Epithelial cell of esophagus (primary cell): ENCODE data around the gene ZNF407.

Source experiments
- DNase-seq: peaks from one replicate; pipeline ENCODE4 v3.0.0; 2010; ENCODE audit warnings: low read depth
- H3K4me3 ChIP-seq: 2 replicates; pipeline ENCODE4 v1.5.1; 2011; ENCODE audit warnings: mild to moderate bottlenecking, low read length, control low read depth
- TF ChIP-seq, protein P1 (sequence below): IDR thresholded peaks from 2 replicates; pipeline ENCODE4 v1.5.1; 2011; ENCODE audit warnings: low read depth, mild to moderate bottlenecking, low read length, control low read depth, inconsistent platforms; ENCODE audit not compliant: insufficient read depth; ENCODE audit errors: missing control alignments

The ZNF407 gene

DNA sequence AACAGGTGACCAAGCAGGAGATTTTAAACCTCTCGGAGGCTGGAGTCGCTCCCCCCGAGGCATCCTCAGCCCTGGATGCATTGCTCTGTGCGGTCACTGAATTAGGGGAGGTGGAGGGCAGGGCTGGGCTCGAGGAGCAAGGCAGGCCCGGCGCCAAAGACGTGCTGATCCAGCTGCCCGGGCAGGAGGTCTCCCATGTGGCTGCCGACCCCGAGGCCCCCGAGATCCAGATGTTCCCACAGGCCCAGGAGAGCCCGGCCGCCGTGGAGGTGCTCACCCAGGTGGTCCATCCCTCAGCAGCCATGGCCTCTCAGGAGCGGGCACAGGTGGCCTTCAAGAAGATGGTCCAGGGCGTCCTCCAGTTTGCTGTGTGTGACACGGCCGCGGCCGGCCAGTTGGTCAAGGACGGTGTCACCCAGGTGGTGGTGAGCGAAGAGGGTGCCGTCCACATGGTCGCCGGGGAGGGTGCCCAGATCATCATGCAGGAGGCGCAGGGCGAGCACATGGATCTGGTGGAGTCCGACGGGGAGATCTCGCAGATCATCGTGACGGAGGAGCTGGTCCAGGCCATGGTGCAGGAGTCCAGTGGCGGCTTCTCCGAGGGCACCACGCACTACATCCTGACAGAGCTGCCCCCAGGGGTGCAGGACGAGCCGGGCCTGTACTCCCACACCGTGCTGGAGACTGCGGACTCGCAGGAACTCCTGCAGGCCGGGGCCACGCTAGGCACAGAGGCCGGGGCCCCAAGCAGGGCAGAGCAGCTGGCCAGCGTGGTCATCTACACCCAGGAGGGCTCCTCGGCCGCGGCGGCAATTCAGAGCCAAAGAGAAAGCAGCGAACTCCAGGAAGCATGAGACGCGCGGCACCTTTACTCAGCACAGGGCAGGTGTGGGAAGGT lies 466.2 kb downstream of the ZNF407 start:
- H3K4me3 ChIP-seq: no peak overlapping the region
- DNase-seq: no peak

DNA sequence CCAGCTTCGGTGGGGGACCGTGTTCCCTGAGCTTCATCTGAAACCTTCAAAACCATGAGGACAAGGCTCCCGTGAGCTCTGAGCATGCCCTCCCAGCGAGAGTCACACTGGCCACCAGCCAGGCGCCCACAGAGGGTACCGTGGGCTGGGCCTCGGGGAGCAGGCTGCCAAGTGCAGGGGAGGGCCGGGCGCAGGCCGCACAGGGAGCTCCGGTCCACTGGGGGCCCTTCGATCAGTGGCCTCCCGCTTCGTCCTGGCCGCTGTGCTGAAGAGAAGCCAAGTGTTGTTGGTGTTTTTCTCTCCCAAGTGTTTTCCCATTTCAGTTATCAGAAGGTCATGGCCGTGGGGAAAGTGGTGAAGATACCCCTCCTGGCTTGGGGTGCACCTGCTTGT lies 466.8 kb downstream of the ZNF407 start:
- TF ChIP-seq, protein P1, sequence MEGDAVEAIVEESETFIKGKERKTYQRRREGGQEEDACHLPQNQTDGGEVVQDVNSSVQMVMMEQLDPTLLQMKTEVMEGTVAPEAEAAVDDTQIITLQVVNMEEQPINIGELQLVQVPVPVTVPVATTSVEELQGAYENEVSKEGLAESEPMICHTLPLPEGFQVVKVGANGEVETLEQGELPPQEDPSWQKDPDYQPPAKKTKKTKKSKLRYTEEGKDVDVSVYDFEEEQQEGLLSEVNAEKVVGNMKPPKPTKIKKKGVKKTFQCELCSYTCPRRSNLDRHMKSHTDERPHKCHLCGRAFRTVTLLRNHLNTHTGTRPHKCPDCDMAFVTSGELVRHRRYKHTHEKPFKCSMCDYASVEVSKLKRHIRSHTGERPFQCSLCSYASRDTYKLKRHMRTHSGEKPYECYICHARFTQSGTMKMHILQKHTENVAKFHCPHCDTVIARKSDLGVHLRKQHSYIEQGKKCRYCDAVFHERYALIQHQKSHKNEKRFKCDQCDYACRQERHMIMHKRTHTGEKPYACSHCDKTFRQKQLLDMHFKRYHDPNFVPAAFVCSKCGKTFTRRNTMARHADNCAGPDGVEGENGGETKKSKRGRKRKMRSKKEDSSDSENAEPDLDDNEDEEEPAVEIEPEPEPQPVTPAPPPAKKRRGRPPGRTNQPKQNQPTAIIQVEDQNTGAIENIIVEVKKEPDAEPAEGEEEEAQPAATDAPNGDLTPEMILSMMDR: no peak
- DNase-seq: no peak

More for the DNA sequence above, 466.2 kb downstream of the ZNF407 start:
- TF ChIP-seq, protein P1: no peak

DNA sequence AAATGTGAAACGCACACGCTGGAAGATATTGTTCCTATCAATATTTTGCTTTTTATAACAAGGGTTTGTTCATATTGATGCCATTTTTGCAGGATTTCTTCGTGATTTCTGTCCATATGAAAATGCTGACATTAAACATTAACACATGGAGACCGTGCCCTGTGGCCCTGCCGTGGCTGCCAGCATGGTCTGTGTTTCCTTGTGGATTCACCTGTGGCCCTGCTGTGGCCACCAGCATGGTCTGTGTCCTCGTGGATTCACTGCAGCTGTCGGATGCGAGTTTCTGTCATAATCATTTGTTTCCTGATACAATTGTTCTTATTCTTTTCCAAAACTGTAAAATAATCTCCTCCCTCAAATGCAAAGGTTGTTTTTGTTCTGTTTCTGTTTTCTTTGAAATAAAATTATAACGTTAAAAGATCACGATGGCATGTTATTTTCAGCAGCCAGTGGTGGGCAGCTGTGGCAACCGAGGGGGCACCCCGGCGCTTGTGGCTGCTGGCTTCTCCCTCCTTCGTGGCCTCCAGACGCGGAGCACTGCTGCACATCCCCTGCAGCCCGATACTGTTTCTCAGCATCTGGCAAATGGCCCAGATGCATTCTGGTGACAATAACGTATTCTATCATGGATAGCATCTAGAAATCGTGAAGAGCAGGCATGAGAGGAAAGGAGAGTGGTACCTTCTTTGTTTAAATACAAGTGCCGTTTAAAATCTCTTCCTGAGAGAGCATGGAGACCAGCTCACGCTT lies 467.8 kb downstream of the ZNF407 start:
- TF ChIP-seq, protein P1: no peak
- DNase-seq: no peak
- no peak overlapping the region for H3K4me3 ChIP-seq

More for the DNA sequence above, 466.8 kb downstream of the ZNF407 start:
- H3K4me3 ChIP-seq: no peak overlapping the region

DNA sequence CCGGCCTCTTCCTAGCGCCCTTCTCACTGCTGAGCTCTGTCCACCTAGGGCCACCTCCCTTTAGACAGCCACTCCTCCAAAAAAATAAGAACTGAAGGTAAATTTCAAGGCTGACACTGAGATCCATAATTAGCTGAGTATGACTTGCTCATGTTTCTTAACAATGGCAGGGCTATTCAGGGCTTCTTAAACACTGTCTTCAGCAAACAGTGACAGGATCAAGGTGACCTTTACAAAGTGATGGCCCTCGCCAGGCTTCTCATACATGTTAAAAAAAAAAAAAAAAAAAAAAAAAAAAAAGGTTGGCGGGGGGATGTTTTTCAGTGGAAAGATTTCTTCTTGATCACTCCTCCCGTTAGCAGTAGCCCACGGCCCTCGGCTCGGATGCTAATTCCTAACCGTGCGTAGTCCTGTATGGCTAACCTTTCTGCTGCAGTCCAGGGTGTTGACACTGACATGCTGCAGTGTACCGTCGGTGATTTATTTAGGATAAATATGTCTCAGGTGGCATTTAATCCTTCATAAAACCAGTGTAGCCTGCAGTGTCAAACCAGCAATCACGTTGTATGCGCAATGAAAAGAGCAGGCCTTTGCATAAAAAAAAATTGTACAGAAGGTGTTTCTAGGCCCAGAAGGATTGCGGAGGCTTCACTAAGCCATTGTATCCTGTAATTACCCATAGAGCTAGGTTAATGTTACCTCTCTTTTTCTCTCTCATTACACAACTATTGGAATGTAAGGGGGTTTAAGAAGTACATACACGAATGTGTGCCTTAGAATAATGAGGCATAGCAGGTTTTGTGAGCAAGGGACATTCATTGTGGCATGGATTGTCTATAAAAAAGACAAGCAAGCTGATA lies 468.6 kb downstream of the ZNF407 start:
- TF ChIP-seq, protein P1: no peak
- H3K4me3 ChIP-seq: no peak overlapping the region
- DNase-seq: no peak

DNA sequence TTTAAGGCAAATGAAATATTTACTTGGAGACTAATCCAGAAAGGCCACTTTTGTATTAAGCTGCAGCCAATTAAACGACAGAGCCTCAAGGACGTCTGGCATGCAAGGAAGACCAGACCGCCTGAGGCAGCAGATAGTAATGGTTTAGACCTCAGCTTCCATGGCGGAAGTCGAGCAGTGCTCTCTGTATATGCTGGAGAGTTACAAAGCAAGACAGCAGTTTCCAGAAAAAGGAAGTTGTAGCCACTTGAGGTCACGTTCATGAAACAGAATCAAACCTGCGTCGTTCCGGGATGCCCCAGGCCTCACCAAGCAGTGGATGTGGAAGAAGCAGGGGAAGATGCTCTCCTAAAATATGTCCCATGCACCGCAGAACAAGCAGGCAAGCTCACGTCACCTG lies 469.3 kb downstream of the ZNF407 start:
- no peak for DNase-seq
- TF ChIP-seq, protein P1: no peak

DNA sequence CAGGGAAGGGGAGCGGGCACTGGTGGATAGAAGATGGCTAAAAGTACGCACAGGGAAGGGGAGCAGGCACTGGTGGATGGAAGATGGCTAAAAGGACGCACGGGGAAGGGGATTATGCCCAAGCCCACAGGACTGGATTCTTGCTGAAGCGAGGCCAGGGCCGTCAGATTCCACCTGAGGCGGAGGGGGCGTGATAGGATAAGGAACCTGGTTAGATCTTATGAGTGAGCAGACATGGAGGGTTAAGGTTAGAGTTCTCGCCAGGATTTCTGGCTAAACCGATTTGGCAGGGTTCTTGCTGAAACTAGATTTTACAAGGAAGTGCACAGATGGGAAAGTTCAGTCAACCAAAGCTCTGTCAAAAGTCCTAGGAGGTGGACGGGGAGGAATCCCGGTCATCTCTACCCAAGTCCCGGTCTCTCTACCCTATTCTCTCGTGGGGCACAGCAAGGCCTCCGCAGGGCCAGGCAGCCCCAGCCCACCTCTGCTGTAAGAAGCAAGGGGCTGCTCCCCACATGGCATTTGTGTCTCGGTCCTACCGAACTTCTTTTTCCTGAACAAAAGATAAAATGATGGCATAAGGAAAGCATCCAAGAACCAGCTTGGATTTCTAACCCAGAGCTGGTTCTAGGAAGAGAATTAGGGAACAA lies 470.5 kb downstream of the ZNF407 start:
- H3K4me3 ChIP-seq: no peak overlapping the region
- TF ChIP-seq, protein P1: no peak
- no peak for DNase-seq

More for the DNA sequence above, 469.3 kb downstream of the ZNF407 start:
- H3K4me3 ChIP-seq: no peak overlapping the region
